ENCODE data around the gene GNAI3. TPM values are rescaled to one million over a fixed set of nuclear protein-coding genes. Genes with fewer than 3 reads are reported as not detected.

Gene GNAI3
- total and polyA plus RNA-seq, 9 donors, result 6.9 to 10.0 (median 7.4) TPM

DNA sequence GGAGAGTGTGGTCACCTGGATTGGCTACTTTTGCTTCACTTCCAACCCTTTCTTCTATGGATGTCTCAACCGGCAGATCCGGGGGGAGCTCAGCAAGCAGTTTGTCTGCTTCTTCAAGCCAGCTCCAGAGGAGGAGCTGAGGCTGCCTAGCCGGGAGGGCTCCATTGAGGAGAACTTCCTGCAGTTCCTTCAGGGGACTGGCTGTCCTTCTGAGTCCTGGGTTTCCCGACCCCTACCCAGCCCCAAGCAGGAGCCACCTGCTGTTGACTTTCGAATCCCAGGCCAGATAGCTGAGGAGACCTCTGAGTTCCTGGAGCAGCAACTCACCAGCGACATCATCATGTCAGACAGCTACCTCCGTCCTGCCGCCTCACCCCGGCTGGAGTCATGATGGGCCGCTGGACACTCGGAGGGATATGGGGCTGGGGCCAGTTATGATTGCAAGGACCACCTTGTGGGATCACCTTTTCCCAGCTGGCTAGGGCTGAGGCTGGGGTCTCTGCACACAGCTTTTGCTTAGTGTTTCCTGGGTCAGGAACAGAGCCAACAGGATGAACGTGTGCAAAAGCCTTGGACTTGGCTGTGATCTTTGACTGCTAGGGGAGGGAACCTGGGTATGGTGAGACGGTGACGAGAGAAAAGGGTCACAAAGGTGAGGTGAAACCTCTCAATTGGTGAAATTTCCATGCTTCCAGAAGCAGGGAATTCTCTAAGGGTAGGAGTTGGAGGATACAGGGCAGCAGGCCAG is 4.3 kb upstream of the GNAI3 start:
- Histone ChIP-seq H3K9me3 (replicated peaks; ENCODE audit: control insufficient read depth, low read depth, low read length) (no peaks in the 10 kb centered on the region), H3K27ac (ENCODE audit: low read length) (no peak overlapping the region), H3K4me1 (ENCODE audit: control insufficient read depth, insufficient read depth, low read length) (peaks cover 12% of the 10 kb centered on the region), H3K36me3 (ENCODE audit: control insufficient read depth, insufficient read depth, low read length) (no peaks in the 10 kb centered on the region), H3K4me3 (ENCODE audit: low read length) (no peak overlapping the region), H3K27me3 (ENCODE audit: control insufficient read depth, insufficient read depth, low read length) (peaks cover 4% of the 10 kb centered on the region)
- 61% methylated on average over 13 of the region's 14 CpGs for WGBS (ENCODE audit: insufficient coverage)
- no peak for DNase-seq

- Histone ChIP-seq H3K27ac (ENCODE audit: low read length) (peak overlapping the region; percentile 99), H3K9me3 (replicated peaks; ENCODE audit: control insufficient read depth, low read depth, low read length) (no peaks in the 10 kb centered on the region), H3K4me3 (ENCODE audit: low read length) (peak overlapping the region; percentile 4), H3K27me3 (ENCODE audit: control insufficient read depth, insufficient read depth, low read length) (no peaks in the 10 kb centered on the region), H3K36me3 (ENCODE audit: control insufficient read depth, insufficient read depth, low read length) (no peaks in the 10 kb centered on the region), H3K4me1 (ENCODE audit: control insufficient read depth, insufficient read depth, low read length) (peaks cover 12% of the 10 kb centered on the region)
- 67% methylated on average over 1 of the region's 5 CpGs for WGBS (ENCODE audit: insufficient coverage)
- peak; percentile 96 for DNase-seq
Observed at GRCh38 chr1:109546311-109547109, 1.9 kb upstream of the GNAI3 start.

DNA sequence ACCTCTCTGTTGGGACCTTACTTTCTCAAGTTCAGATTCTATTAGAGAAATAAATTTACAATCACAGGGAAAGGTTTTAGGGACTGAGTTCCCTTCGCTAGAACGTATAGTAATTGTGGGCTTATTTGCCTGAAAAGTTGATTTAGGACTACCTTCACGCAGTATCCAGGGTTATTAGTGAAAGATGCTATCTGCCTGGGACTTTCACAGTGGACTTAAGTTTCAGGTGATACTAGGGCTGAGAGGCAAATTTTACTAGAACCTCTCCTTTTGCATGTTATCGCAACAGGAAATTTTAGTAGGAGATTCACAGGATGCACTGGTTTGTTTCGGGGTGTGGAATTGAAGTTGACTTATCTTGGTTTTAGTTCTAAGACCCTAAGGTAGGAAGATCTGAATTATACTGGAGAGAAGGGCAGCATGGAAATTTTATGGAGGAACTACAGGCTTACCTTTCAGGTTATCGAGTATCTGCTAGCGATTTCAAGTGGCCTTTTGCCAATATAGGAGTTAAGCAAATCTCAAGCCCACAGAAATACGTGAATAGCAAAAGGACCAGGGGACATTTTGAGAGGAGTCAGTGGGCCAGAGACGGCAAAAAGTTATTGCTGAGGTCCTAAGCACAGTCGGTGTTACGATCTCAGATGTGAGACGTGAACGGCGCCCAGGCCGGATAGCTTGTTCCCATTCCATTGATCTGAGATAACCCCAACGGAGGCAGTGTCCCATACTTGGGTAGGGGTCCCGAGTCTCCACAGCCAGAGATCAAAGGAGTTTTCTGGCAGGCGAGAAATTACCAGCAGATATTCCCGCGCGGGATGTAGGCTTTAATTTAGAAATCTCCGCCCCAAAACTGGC is 723 bp upstream of the GNAI3 start:
- peak overlapping the region; percentile 99 for H3K27ac ChIP-seq (ENCODE audit: low read length)
- H3K4me3 ChIP-seq (ENCODE audit: low read length), result peak overlapping the region; percentile 75
- peaks cover 12% of the 10 kb centered on the region for H3K4me1 ChIP-seq (ENCODE audit: control insufficient read depth, insufficient read depth, low read length)
- no peaks in the 10 kb centered on the region for H3K36me3 ChIP-seq (ENCODE audit: control insufficient read depth, insufficient read depth, low read length)
- 10% methylated on average over 13 of the region's 22 CpGs for WGBS (ENCODE audit: insufficient coverage)
- H3K9me3 ChIP-seq (replicated peaks; ENCODE audit: control insufficient read depth, low read depth, low read length), result no peaks in the 10 kb centered on the region
- H3K27me3 ChIP-seq (ENCODE audit: control insufficient read depth, insufficient read depth, low read length), result no peaks in the 10 kb centered on the region
- no peak for DNase-seq

DNA sequence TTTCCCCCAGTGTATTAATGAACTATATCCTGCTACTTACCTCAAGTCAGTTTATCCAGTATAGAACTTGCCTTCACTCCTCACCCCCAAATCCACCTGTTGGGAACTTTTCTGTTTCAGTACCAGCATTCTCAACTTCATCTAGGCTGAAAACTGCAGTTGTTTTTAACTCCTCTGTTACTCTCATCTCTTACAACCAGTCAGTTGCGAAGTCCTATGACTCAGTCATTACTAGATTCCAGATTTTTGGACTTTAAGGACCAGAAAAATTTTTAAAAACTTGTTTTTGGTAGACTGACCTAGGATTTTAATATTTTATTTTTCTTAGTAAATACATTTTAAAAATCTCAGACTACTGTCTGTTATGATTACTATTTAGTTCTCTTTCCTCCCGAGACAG is 8.1 kb downstream of the GNAI3 start:
- no peak overlapping the region for H3K27ac ChIP-seq (ENCODE audit: low read length)
- no peak overlapping the region for H3K4me3 ChIP-seq (ENCODE audit: low read length)
- H3K36me3 ChIP-seq (ENCODE audit: control insufficient read depth, insufficient read depth, low read length), result no peaks in the 10 kb centered on the region
- no peaks in the 10 kb centered on the region for H3K27me3 ChIP-seq (ENCODE audit: control insufficient read depth, insufficient read depth, low read length)
- no peaks in the 10 kb centered on the region for H3K4me1 ChIP-seq (ENCODE audit: control insufficient read depth, insufficient read depth, low read length)
- DNase-seq, result no peak
- no peaks in the 10 kb centered on the region for H3K9me3 ChIP-seq (replicated peaks; ENCODE audit: control insufficient read depth, low read depth, low read length)
- 60% methylated on average over 1 of the region's 2 CpGs for WGBS (ENCODE audit: insufficient coverage)

- no peak for DNase-seq
- H3K27me3 ChIP-seq (ENCODE audit: control insufficient read depth, insufficient read depth, low read length), result no peaks in the 10 kb centered on the region
- no peak overlapping the region for H3K27ac ChIP-seq (ENCODE audit: low read length)
- H3K36me3 ChIP-seq (ENCODE audit: control insufficient read depth, insufficient read depth, low read length), result no peaks in the 10 kb centered on the region
- no peaks in the 10 kb centered on the region for H3K4me1 ChIP-seq (ENCODE audit: control insufficient read depth, insufficient read depth, low read length)
- no peaks in the 10 kb centered on the region for H3K9me3 ChIP-seq (replicated peaks; ENCODE audit: control insufficient read depth, low read depth, low read length)
- 96% methylated on average over 4 of the region's 5 CpGs for WGBS (ENCODE audit: insufficient coverage)
- no peak overlapping the region for H3K4me3 ChIP-seq (ENCODE audit: low read length)
Observed at GRCh38 chr1:109557520-109557919, 9.1 kb downstream of the GNAI3 start.

GRCh38 chr1:109559995-109560394 is 11.6 kb downstream of the GNAI3 start:
- Histone ChIP-seq H3K9me3 (replicated peaks; ENCODE audit: control insufficient read depth, low read depth, low read length) (no peaks in the 10 kb centered on the region), H3K27me3 (ENCODE audit: control insufficient read depth, insufficient read depth, low read length) (no peaks in the 10 kb centered on the region), H3K4me1 (ENCODE audit: control insufficient read depth, insufficient read depth, low read length) (peaks cover 4% of the 10 kb centered on the region), H3K36me3 (ENCODE audit: control insufficient read depth, insufficient read depth, low read length) (no peaks in the 10 kb centered on the region), H3K27ac (ENCODE audit: low read length) (no peak overlapping the region), H3K4me3 (ENCODE audit: low read length) (no peak overlapping the region)
- no peak for DNase-seq

DNA sequence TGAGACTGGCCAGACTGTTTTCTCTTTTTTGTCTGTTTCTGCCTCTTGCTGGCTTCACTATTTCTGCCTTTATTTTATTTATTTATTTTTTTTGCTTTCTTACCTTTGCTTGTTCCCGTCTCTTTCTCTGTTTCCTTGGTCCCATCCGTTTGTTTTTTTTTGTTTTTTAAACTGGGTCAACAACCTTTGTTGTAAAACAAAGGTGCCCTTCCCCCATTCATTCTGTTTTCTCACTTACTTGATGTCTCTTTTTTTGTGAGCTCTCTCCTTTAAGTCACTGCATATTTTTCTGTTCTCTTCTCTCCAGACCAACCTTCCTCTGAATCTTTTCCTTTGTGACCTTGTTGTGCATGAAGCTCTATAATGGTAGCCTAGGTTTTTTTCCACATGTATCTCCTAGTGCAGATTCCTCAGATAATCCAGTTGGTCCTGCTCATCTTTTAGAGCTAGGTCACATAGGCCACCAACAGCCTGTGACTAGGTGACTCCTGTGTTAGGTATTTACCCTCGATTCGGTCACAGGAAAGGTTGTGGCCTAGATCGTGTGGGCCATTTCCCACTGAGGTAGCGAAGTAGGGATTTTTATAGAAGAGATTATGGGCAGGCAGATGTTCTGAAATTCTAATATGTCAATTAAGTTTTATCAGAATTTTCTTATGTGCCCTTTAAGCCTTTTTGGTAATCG is 15.9 kb downstream of the GNAI3 start:
- WGBS (ENCODE audit: insufficient coverage), result 76% methylated on average over 4 of the region's 7 CpGs
- no peak overlapping the region for H3K27ac ChIP-seq (ENCODE audit: low read length)
- H3K9me3 ChIP-seq (replicated peaks; ENCODE audit: control insufficient read depth, low read depth, low read length), result no peaks in the 10 kb centered on the region
- H3K4me1 ChIP-seq (ENCODE audit: control insufficient read depth, insufficient read depth, low read length), result peaks cover 4% of the 10 kb centered on the region
- H3K36me3 ChIP-seq (ENCODE audit: control insufficient read depth, insufficient read depth, low read length), result no peaks in the 10 kb centered on the region
- no peak overlapping the region for H3K4me3 ChIP-seq (ENCODE audit: low read length)
- no peaks in the 10 kb centered on the region for H3K27me3 ChIP-seq (ENCODE audit: control insufficient read depth, insufficient read depth, low read length)
- DNase-seq, result no peak

DNA sequence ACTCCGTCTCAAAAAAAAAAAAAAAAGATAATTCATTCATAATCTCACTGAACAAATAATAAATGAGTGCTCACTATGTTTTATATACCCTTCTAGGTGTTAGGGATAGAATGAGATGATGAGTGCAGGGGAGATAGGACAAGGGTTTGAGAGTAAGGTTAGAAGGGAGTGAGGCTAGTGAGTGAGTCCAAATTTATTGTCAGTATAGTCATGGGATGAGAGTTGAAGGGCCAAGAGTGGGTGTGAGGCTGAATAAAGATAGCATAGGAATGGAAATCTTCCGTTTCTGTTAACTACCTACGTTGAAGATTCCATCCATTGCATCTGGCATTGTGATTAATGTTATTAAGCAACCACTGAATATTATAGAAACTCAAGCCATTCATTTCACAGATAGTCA is 16.8 kb downstream of the GNAI3 start:
- Histone ChIP-seq H3K4me3 (ENCODE audit: low read length) (no peak overlapping the region), H3K27ac (ENCODE audit: low read length) (no peak overlapping the region), H3K9me3 (replicated peaks; ENCODE audit: control insufficient read depth, low read depth, low read length) (no peaks in the 10 kb centered on the region), H3K36me3 (ENCODE audit: control insufficient read depth, insufficient read depth, low read length) (no peaks in the 10 kb centered on the region), H3K4me1 (ENCODE audit: control insufficient read depth, insufficient read depth, low read length) (peaks cover 4% of the 10 kb centered on the region), H3K27me3 (ENCODE audit: control insufficient read depth, insufficient read depth, low read length) (no peaks in the 10 kb centered on the region)
- no peak for DNase-seq
- no CpG with 5 or more reads among the region's 3 CpGs for WGBS (ENCODE audit: insufficient coverage)

- no peaks in the 10 kb centered on the region for H3K27me3 ChIP-seq (ENCODE audit: control insufficient read depth, insufficient read depth, low read length)
- no CpG with 5 or more reads among the region's 1 CpG for WGBS (ENCODE audit: insufficient coverage)
- H3K4me3 ChIP-seq (ENCODE audit: low read length), result no peak overlapping the region
- H3K27ac ChIP-seq (ENCODE audit: low read length), result no peak overlapping the region
- H3K9me3 ChIP-seq (replicated peaks; ENCODE audit: control insufficient read depth, low read depth, low read length), result no peaks in the 10 kb centered on the region
- no peak for DNase-seq
- H3K4me1 ChIP-seq (ENCODE audit: control insufficient read depth, insufficient read depth, low read length), result peaks cover 4% of the 10 kb centered on the region
- H3K36me3 ChIP-seq (ENCODE audit: control insufficient read depth, insufficient read depth, low read length), result no peaks in the 10 kb centered on the region
Observed at GRCh38 chr1:109566982-109567381, 18.6 kb downstream of the GNAI3 start.
